ENCODE results near the gene TUBA3E.

DNA sequence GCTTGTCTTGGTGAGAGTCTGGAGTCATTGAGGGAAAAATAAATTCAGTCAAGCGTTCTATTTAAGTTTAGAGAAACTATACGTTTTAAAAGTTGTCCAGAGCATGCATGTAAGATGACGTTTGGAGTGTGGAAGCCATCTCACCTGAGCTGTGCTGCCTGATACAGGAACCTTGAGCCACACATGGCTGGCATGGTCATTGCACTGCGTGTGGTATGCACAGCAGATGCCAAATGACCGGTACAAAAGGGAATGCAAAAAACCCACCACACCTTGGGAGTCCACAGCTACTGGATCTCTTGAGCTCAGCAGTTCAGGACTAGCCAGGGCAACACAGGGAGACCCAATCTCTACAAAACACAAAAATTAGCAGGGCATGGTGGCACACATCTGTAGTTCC, 11.8 kb downstream of the TUBA3E start:
- TF ChIP-seq, protein P1, sequence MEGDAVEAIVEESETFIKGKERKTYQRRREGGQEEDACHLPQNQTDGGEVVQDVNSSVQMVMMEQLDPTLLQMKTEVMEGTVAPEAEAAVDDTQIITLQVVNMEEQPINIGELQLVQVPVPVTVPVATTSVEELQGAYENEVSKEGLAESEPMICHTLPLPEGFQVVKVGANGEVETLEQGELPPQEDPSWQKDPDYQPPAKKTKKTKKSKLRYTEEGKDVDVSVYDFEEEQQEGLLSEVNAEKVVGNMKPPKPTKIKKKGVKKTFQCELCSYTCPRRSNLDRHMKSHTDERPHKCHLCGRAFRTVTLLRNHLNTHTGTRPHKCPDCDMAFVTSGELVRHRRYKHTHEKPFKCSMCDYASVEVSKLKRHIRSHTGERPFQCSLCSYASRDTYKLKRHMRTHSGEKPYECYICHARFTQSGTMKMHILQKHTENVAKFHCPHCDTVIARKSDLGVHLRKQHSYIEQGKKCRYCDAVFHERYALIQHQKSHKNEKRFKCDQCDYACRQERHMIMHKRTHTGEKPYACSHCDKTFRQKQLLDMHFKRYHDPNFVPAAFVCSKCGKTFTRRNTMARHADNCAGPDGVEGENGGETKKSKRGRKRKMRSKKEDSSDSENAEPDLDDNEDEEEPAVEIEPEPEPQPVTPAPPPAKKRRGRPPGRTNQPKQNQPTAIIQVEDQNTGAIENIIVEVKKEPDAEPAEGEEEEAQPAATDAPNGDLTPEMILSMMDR (IDR thresholded peaks at IDR 0.05; ENCODE audit: low read depth, low read length) = no peak
- TF ChIP-seq MYC (IDR thresholded peaks at IDR 0.05; ENCODE audit: low read depth, low read length) (no peak), MAX (IDR thresholded peaks at IDR 0.05; ENCODE audit: low read depth, low read length) (no peak), POLR2A (IDR thresholded peaks at IDR 0.05; ENCODE audit: extremely low read depth, insufficient read length) (no peak)
